Stimulated activated CD4-positive, alpha-beta T cell treated with anti-CD3 and anti-CD28 coated beads, Interleukin-1b, Interleukin-23, amount 100 ng/mL, for 24 hours (primary cell): ENCODE data around the gene ZNF212.
A peak's percentile ranks its signal among the peaks of the same experiment; 100 is the strongest.

ENCODE experiments used
- DNase-seq, 4 experiments: peaks; one replicate each; pipeline ENCODE4 v3.0.0-alpha.2; 2020; ENCODE audit warnings: low read depth in 4 of 4, low spot score in 1 of 4

ZNF212 gene

GRCh38 chr7:149284850-149285585, 45.6 kb downstream of the ZNF212 start:
- peak; percentile 92 to 99 (median 95) for DNase-seq

DNA sequence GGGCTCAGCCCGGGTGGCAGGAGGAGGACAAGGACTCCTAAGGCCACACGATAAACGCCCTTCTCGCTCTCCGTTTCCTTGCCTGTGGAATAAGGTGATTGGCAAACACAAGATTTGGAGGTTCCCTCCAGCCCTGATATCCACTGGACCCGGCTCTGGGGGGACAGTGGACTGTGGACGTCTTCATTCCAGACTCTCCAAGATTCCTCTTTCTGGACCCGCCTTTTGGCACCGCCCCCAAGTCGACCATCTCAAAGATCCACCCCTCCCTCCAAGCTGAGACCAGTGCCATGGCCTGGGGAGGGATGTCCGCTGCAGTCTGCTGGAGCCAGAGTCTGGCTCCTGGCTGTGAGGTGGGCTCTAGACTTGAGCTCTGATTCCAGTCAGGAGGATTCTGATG, 46.2 kb downstream of the ZNF212 start:
- no peak for DNase-seq

GRCh38 chr7:149286811-149287400, 47.5 kb downstream of the ZNF212 start:
- no peak for DNase-seq

GRCh38 chr7:149287622-149288021, 48.2 kb downstream of the ZNF212 start:
- no peak for DNase-seq

DNA sequence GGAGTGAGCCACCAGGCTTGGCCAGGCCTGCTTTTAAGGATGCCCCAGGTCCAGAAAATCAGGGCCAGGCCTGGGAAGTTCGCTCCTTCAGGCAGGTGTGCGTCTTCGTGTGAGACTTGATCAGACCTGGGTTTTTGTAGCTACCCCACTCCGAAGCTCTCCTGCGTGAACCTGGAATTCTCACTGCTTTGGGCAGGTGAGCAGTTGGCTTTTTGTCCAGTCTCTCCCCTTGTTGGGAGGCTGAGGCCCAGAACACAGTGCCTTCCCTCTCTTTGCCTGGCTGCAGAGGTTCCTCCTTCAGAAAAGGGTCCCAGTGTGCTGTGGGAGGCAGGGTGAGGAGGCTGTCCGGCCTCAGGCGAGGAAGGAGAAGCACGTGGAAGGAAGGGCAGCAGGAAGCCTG, 49.8 kb downstream of the ZNF212 start:
- no peak for DNase-seq

DNA sequence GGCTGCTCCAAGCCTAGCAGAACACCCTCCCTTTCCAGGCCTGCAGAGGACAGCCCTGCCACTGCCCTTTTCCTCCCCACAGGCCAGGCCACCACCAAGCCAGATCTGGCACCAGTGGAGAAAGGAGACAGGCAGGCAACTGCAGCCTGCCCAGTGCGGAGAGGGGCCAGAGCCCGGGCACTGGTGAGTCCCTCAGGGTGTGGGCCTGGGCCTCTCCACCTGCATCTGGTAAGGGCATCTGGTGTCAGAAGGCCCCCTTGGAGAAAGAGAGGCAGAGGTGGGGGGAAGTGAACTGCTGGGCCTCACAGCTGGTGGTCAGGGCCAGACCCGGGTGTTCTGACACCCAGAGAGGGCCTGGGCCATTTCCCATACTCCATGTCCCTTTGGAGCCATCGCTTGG, 50.4 kb downstream of the ZNF212 start:
- DNase-seq: no peak

DNA sequence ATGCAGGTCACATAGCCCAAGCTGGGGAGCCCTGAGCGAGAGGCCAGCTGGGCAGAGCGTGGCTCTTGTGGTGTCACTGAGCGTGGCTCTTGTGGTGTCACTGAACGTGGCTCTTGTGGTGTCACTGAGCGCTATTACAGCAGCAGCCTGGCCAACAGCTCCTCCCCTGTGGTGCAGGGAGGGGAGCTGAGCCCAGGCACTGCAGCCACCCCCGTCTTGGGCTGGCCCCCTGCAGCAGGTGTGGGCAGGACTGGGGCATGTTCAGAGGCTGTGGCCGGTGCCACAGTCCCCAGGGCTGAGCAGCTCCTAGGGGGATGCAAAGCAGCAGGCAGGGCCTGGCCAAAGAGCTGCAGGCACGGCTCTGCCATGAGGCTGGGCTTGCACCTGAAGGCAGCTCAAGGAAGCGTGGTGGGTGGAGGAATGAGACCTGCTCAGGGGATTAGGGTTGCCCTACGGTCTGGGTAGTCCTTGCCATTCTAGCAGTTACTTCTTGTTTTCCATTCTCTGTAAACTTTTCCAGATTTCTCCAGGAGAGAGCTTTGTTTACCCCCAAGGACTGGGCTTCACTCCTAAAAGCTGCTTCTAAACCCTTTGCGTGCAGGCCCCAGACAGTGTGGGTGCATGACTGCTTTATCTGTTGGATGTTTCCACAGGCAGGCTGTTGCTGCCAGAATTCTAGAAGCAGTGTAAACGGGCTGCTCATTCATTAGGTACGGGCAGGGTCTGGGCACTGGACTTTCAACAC, 51.8 kb downstream of the ZNF212 start:
- no peak for DNase-seq

DNA sequence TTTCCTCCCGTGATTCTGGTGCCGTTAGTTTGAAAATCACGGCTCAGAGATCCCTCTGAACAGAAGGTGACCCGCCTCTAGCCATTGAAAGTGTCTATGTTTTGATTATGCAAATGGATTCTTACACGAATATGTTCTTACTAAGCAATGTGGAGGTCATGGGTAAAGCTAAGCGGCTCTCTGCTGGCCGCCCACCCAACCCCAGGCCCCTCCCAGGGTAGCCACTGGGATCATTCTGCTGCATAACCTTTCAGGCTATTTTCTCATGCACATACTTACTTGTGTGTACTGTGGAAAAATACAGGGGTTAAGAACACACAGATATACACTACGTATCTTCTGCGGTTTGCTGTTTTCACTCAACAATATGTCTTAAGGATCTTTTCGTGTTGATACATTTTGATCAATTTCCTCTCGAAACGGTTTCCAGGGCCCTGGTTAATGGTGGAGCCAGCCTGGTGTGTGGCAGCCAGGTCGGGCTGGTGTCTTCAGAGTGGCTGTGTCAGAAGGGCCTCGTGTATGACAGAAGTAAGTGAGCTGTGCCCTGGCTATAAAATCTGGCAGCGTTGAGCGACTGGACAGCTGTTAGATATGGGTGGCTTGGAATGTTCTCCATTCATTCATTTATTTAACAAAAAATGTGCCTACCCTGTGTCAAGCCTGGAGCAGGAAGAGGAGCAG, 52.5 kb downstream of the ZNF212 start:
- no peak for DNase-seq

DNA sequence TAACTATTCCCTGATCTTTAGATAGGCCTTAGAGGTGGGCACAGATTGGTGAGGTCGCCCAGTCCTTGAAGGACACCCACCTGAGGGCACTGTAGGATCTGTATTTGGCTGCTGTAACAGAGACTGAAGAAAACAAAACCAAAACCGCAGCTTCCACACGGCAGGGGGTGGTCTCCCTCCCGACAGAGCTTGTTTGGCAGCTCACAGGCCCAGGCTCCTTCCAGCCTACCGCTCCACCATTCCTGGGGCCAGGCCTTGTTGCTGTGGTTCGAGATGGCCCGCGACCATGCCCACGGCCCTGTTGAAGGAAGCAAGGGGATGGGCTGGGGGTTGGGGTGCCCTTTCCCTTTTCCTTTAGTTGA, 53.0 kb downstream of the ZNF212 start:
- DNase-seq: no peak

DNA sequence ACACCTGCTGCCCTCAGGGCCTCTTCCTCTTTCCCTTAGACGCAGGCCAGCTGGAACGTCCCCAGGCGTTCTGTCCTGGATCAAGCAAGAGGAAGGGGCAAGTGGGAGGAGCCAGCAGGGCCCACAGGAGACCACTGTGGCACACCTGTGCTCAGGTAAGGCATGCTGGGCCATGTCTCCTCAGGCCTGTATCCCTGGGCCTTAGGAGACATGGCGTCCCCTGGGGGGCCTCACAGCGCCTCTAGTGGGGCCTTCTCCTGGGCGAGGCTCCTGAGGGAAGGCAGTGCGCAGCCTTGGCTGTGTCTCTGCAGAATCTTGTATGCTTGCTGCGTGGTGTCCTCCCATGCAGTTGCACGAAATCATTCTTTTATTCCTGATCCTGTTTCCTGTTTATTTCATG, 53.9 kb downstream of the ZNF212 start:
- no peak for DNase-seq

DNA sequence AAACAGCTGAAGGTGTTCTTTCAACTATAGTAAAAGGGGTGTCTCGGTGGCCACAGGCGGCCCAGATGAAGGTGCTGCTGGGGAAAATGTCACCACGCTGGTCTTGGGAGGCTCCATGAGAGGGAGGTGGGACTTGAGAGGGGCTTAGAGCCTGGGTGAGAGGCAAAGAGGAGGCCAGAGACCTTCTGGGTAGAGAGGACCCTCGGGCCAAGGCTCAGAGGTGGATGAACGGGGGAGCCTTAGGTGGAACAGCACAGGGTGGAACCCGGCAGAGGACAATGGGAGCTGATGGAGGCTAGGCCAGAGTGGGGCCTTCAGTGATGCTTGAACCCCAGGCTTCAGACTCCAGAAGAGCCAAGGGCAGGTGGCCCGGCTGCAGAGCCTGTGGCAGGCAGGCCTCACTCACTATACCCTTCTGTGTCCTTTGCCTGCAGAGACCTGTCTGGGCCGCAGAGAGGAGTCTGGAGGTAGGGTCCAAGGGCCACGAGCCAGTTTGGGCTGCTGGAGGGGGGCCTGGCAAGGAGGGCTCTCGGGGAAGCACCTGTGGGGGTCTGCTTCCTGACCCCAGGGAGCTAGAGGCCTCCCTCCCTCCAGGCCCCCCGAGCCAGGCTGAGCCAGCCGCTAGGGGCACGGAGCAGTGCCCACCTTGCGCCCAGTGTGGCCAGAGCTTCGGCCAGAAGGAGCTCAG, 54.6 kb downstream of the ZNF212 start:
- no peak for DNase-seq

GRCh38 chr7:149294634-149295480, 55.4 kb downstream of the ZNF212 start:
- DNase-seq: no peak

GRCh38 chr7:149295481-149295850, 56.0 kb downstream of the ZNF212 start:
- no peak for DNase-seq

DNA sequence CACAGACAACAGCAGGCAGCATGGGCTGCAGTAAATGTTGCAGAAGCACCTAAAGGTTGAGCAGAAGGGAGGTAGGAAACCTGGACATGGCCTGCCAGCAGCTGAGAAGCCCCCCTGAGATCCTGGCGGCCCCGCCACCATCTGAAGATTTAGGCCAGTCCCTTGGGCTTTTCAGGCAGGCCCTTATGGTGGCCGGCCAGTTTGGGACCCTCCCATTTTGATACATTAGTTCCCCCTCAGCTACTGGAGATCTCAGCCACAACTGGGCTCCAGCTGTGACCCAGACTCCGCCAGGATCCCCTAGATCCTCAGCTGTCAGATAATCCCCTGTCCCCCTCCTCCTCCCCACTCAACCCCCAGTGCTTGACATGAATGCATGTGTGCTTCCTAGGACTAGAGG, 56.9 kb downstream of the ZNF212 start:
- DNase-seq: no peak

- DNase-seq: no peak
Measured at GRCh38 chr7:149297034-149297755, 57.7 kb downstream of the ZNF212 start.

GRCh38 chr7:149300620-149301285, 61.3 kb downstream of the ZNF212 start:
- DNase-seq: no peak

GRCh38 chr7:149302222-149302621, 62.8 kb downstream of the ZNF212 start:
- DNase-seq: no peak

GRCh38 chr7:149302865-149303264, 63.4 kb downstream of the ZNF212 start:
- no peak for DNase-seq

GRCh38 chr7:149304006-149304405, 64.6 kb downstream of the ZNF212 start:
- DNase-seq: no peak
